ENCODE data around the gene GCHFR. TPM values are rescaled to one million over a fixed set of nuclear protein-coding genes. Genes with fewer than 3 reads are reported as not detected.

Gene GCHFR
- polyA plus RNA-seq, 1 of the 3 experiments (the other 2 are of a cell fraction): 0.67 TPM

DNA sequence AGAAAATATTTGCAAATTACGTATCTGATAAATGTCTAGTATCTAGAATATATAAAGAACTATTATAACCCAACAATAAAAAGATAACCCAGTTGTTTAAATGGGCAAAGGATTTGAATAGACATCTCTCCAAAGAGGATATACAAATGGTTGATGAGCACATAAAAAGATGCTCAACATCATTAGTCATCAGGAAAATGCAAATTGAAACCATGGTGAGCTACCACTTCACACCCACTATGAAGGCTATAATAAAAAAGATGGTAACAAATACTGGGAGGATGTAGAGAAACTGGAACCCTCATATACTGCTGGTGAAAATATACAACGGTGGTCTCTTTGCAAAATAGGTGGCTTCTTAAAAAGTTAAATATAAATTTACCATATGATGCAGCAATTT is 40.9 kb upstream of the GCHFR start:
- Histone ChIP-seq H3K27ac (ENCODE audit: low read depth in 2 of 2, low read length in 1 of 2) (no peak overlapping the region), H3K4me3 (ENCODE audit: low read depth in 2 of 2, low read length in 1 of 2) (no peak overlapping the region), H3K27me3 (ENCODE audit: insufficient read depth) (no peaks in the 10 kb centered on the region), H3K9ac (no peak overlapping the region), H3K4me1 (ENCODE audit: control insufficient read depth in 1 of 2, insufficient read depth in 2 of 2, low read depth in 1 of 2, low read length in 1 of 2) (peaks cover 0 to 8% of the 10 kb centered on the region in 2 experiments; a peak in 1 of 4 replicates), H3K9me2 (no peaks in the 10 kb centered on the region), H3K36me3 (replicated peaks in 1 of 2; ENCODE audit: control insufficient read depth in 1 of 2, insufficient read depth in 2 of 2, low read length in 1 of 2) (peaks cover 2 to 15% of the 10 kb centered on the region in 2 experiments), H2AFZ (ENCODE audit: low read depth) (no peak overlapping the region), H3K4me2 (no peak overlapping the region), H4K20me1 (ENCODE audit: insufficient read depth) (no peaks in the 10 kb centered on the region), H3K79me2 (ENCODE audit: insufficient read depth) (no peaks in the 10 kb centered on the region), H3K9me3 (no peaks in the 10 kb centered on the region), H3F3A (replicated peaks; ENCODE audit: insufficient read depth) (peaks cover 13% of the 10 kb centered on the region)
- 96% methylated on average over 2 of the region's 2 CpGs for WGBS (ENCODE audit: low lambda C conversion rate)
- ChIA-PET POLR2A (no interaction called here), CTCF (interaction anchor here (1.3 to 2.0 kb wide), 6 partner anchors 11 to 59 kb away, joined by 4 to 7 read pairs (median 4); no protein-coding TSS in a partner anchor)
- no peak for TF ChIP-seq CTCF (IDR thresholded peaks at IDR 0.05)
- no peak for TF ChIP-seq RFX5 (IDR thresholded peaks at IDR 0.05; ENCODE audit: low read length)
- no peak for TF ChIP-seq NFIC (IDR thresholded peaks at IDR 0.05; ENCODE audit: borderline replicate concordance)
- no peak for TF ChIP-seq JUND (IDR thresholded peaks at IDR 0.05)
- TF ChIP-seq, protein P1, sequence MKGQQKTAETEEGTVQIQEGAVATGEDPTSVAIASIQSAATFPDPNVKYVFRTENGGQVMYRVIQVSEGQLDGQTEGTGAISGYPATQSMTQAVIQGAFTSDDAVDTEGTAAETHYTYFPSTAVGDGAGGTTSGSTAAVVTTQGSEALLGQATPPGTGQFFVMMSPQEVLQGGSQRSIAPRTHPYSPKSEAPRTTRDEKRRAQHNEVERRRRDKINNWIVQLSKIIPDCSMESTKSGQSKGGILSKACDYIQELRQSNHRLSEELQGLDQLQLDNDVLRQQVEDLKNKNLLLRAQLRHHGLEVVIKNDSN (IDR thresholded peaks at IDR 0.05; ENCODE audit: borderline replicate concordance, low read depth): no peak
- TF ChIP-seq, protein P2, sequence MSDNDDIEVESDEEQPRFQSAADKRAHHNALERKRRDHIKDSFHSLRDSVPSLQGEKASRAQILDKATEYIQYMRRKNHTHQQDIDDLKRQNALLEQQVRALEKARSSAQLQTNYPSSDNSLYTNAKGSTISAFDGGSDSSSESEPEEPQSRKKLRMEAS (IDR thresholded peaks at IDR 0.05; ENCODE audit: low read depth): no peak
- TF ChIP-seq, protein P3, sequence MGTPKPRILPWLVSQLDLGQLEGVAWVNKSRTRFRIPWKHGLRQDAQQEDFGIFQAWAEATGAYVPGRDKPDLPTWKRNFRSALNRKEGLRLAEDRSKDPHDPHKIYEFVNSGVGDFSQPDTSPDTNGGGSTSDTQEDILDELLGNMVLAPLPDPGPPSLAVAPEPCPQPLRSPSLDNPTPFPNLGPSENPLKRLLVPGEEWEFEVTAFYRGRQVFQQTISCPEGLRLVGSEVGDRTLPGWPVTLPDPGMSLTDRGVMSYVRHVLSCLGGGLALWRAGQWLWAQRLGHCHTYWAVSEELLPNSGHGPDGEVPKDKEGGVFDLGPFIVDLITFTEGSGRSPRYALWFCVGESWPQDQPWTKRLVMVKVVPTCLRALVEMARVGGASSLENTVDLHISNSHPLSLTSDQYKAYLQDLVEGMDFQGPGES (IDR thresholded peaks at IDR 0.05; ENCODE audit: low read depth, low read length): no peak
- TF ChIP-seq NRF1 (IDR thresholded peaks at IDR 0.05; ENCODE audit: low read depth, low read length): no peak
- no peak for TF ChIP-seq MEF2A (IDR thresholded peaks at IDR 0.05; ENCODE audit: borderline replicate concordance, low read depth)
- TF ChIP-seq FOSL2 (IDR thresholded peaks at IDR 0.05; ENCODE audit: borderline replicate concordance, low read depth): no peak
- TF ChIP-seq USF2 (IDR thresholded peaks at IDR 0.05; ENCODE audit: borderline replicate concordance, low read depth, low read length): no peak
- TF ChIP-seq RAD21 (IDR thresholded peaks at IDR 0.05; ENCODE audit: low read length): no peak
- no peak for TF ChIP-seq RCOR1 (IDR thresholded peaks at IDR 0.05; ENCODE audit: low read length)
- no peak for TF ChIP-seq YY1 (IDR thresholded peaks at IDR 0.05; ENCODE audit: low read depth)
- no peak for TF ChIP-seq CHD2 (IDR thresholded peaks at IDR 0.05; ENCODE audit: low read length, partially characterized antibody)
- no peak for TF ChIP-seq EP300 (IDR thresholded peaks at IDR 0.05; ENCODE audit: borderline replicate concordance in 1 of 2, low read depth in 1 of 2, low read length in 1 of 2)
- DNase-seq: no peak

Data from SK-N-SH (cell line).